T-helper 2 cell treated with Interferon-gamma antibody and Interleukin-4, amounts not matched to agents 100 ng/mL and 5 ng/mL, for 36 hours (primary cell): ENCODE measurements around the gene CCT3. TPM values are rescaled to one million over a fixed set of nuclear protein-coding genes. Genes with fewer than 3 reads are reported as not detected.

Experiments used
- intact Hi-C: fragments of 100-400 bp; cut with micrococcal nuclease; formaldehyde crosslinking; loops from one replicate; pipeline ENCODE4 v1.15.1; 2023
- total RNA-seq: library from RNA; stranded (reverse); gene quantifications from 2 replicates; pipeline ENCODE4 v1.2.3, GENCODE V29; 2022

The CCT3 gene
- total RNA-seq, 1 donor from 2014 or later, result 319 TPM

GRCh38 chr1:156282479-156283222 is 55.4 kb downstream of the CCT3 start, which contains the start of gene SMG5:
Gene SMG5 (minus strand): TSS chr1:156282825. CDS start chr1:156282680, 145 bp downstream.
- intact Hi-C loops, result loop anchor here (1.0 to 2.0 kb wide), 6 partner anchors 56 to 458 kb away; partner anchors contain the start of genes CCT3, LAMTOR2, MRPL24 and TSACC

DNA sequence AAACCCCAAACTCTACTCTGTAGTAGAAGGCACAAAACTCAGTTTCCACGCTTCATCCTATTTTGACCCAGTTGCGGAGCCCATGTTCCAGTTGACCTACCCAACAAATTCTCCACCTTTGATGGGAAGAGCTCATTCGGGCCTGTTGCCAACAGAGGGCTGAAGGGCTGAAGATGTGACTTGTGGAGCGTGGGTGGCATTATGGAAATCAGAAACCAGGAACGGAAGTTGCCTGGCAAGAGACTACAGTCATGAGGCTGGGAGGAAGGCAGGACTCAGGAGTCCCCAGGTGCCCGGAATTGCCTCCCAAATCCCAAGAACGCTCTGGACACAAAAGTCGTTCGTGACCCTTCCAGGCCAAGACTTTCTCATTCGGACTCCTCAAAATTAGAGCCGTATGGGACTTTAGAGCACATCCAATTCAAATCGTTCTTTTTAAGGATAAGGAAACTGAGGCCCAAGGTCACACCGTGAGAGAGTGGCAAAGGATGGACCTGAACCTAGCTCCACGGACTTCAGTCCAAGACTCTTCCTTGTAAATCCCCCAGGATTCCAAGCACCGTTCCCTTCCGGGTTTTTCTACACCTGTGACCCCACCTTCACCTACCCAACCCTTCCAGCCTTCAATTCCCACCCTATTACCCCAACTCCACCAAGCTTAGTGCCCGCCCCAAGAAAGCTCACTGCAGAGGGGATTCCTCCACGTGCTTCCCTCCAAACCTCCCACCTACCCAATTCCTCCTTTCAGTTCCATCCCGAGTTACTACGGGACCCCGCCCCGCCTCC is 56.2 kb downstream of the CCT3 start:
- intact Hi-C loops, result loop anchor here (1.0 to 2.0 kb wide), 5 partner anchors 56 to 459 kb away; partner anchors contain the start of genes CCT3, LAMTOR2, MRPL24 and TSACC

- intact Hi-C loops, result no loop called here
Measured at GRCh38 chr1:156281281-156281680, 56.8 kb downstream of the CCT3 start.

GRCh38 chr1:156279837-156280236 is 58.3 kb downstream of the CCT3 start:
- intact Hi-C loops, result no loop called here

- intact Hi-C loops, result no loop called here
Measured at GRCh38 chr1:156276966-156277381, 61.1 kb downstream of the CCT3 start.

DNA sequence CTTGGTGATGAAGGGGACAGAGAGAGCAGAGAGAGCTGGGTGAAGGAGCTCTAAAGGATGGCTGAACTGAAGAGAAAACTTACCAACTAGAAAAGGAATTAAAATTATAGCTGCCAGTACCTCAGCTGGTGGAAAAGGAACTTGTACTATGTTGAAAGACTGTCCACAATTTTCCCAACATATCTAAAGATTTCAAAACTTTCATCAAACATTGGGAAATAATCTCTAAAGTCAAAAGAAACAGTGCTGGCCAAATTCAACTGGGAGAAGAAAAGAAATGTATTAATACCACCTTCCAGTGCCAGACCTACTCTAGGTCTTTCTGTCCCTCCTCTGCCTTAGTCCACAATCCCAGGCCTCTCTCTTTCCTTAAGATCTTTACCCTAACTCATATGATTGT is 61.6 kb downstream of the CCT3 start:
- intact Hi-C loops, result no loop called here

GRCh38 chr1:156270314-156270713 is 67.8 kb downstream of the CCT3 start:
- intact Hi-C loops, result no loop called here

GRCh38 chr1:156268336-156268735 is 69.8 kb downstream of the CCT3 start:
- intact Hi-C loops, result no loop called here

DNA sequence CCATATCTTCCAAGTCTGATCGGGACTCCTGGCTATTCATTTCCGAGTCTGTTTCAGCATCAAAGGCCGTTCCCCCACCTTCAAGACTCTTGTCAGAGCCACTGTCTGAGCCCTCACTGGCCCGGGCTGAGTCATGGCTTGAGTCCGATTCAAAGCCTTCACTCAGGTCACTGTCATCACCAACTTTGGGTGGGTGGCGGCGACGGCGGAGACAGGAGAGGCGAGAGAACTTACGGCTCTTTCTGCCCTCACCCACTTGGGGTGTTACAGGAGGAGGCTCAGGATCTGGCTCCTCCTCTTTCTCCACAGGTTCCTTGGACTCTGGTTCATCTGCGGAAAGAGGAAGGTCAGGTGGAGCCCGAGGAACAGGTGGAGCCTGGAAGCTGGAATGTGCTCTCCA is 72.0 kb downstream of the CCT3 start:
- intact Hi-C loops, result no loop called here

GRCh38 chr1:156263288-156263655 is 74.8 kb downstream of the CCT3 start:
- intact Hi-C loops, result no loop called here

- intact Hi-C loops, result no loop called here
Measured at GRCh38 chr1:156262461-156263287, 75.4 kb downstream of the CCT3 start.

GRCh38 chr1:156260896-156261295 is 77.2 kb downstream of the CCT3 start:
- intact Hi-C loops, result no loop called here

DNA sequence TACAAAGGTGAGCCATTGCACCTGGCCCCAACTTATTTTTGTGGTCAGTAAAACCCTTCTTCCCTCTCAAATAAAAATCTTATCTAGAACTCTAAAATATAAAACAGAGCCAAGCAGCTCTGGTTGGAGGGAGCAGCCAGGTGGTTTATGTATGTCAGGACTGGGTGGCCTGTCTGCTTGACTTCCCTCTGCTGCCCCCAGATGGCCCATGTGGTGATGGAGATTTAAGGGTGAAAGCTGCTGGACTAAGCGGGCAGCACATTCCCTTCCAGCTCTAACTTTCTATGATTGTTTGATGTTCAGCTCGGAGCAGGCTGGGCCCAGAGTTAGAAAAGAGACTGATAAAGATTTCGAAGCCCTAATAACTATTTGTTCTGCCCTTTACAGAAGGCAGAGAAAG is 78.3 kb downstream of the CCT3 start:
- intact Hi-C loops, result no loop called here

Other genes starting within 250 kb of the CCT3 start
- 98.8 and 104 TPM in 2 replicates for gene LMNA, start 223.6 kb downstream of the CCT3 start, total RNA-seq
- gene SEMA4A, start 184.7 kb downstream of the CCT3 start, total RNA-seq, result 10.5 and 12.4 TPM in 2 replicates
- gene SLC25A44, start 144.2 kb downstream of the CCT3 start, total RNA-seq, result 32.2 and 34.3 TPM in 2 replicates
- 84.0 and 84.1 TPM in 2 replicates for gene PMF1, start 125.3 kb downstream of the CCT3 start, total RNA-seq
- 2.0 and 2.9 TPM in 2 replicates for gene BGLAP, start 96.1 kb downstream of the CCT3 start, total RNA-seq
- 8.0 and 8.6 TPM in 2 replicates for gene PAQR6, start 90.2 kb downstream of the CCT3 start, total RNA-seq
- gene SMG5, start 55.5 kb downstream of the CCT3 start, total RNA-seq, result 69.2 and 73.1 TPM in 2 replicates
- gene TMEM79, start 54.0 kb downstream of the CCT3 start, total RNA-seq, result 9.4 TPM in 2 replicates
- gene GLMP, start 42.6 kb downstream of the CCT3 start, total RNA-seq, result 28.9 and 31.3 TPM in 2 replicates
- 0.30 and 0.34 TPM in 2 replicates for gene VHLL, start 39.0 kb downstream of the CCT3 start, total RNA-seq
- gene TSACC, start 234 bp upstream of the CCT3 start, total RNA-seq, result 0.50 TPM in 1 of 2 replicates, not detected in the other
- gene RHBG, start 30.9 kb upstream of the CCT3 start, total RNA-seq, result not detected in 2 replicates
- 29.7 and 34.2 TPM in 2 replicates for gene MEF2D, start 162.5 kb upstream of the CCT3 start, total RNA-seq
- 16.1 and 16.4 TPM in 2 replicates for gene IQGAP3, start 234.3 kb upstream of the CCT3 start, total RNA-seq
- gene TTC24, start 241.4 kb upstream of the CCT3 start, total RNA-seq, result 1.2 and 2.3 TPM in 2 replicates